ENCODE results near the gene COPA.

DNA sequence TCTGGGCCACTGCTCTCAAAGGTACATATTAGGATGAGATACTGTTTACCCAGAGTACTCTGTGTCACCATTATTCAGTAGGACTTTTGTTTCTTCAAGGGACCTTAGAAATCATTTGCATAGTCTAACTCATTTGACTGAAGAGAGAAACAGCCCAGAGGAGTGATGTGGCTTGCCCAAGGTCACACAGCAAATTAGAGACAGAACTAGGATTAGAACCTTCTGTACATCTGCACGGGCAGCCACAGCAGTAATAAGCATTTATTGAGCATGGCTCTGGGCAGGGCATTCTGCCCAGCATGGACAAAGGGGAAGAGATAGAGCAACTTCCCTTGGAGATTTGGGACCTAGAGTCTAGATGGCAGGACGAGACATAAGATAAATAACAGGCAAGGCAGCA lies 18.1 kb upstream of the COPA start:
- TF ChIP-seq POLR2A (IDR thresholded peaks at IDR 0.05): no peak
- TF ChIP-seq, protein P1, sequence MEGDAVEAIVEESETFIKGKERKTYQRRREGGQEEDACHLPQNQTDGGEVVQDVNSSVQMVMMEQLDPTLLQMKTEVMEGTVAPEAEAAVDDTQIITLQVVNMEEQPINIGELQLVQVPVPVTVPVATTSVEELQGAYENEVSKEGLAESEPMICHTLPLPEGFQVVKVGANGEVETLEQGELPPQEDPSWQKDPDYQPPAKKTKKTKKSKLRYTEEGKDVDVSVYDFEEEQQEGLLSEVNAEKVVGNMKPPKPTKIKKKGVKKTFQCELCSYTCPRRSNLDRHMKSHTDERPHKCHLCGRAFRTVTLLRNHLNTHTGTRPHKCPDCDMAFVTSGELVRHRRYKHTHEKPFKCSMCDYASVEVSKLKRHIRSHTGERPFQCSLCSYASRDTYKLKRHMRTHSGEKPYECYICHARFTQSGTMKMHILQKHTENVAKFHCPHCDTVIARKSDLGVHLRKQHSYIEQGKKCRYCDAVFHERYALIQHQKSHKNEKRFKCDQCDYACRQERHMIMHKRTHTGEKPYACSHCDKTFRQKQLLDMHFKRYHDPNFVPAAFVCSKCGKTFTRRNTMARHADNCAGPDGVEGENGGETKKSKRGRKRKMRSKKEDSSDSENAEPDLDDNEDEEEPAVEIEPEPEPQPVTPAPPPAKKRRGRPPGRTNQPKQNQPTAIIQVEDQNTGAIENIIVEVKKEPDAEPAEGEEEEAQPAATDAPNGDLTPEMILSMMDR (IDR thresholded peaks at IDR 0.05): no peak
